ENCODE data around the gene DPP6. TPM values are rescaled to one million over a fixed set of nuclear protein-coding genes. Genes with fewer than 3 reads are reported as not detected.

The DPP6 gene
- polyA plus RNA-seq, 3 donors: 0.06 to 0.68 TPM; not detected in 1

- WGBS, 3 donors: 44 to 55% (median 53%) methylated on average over 4 of the region's 4 CpGs
- no peak overlapping the region for H3K27ac ChIP-seq (ENCODE audit: low read depth, low read length)
Observed at GRCh38 chr7:154304231-154304630, 252.0 kb downstream of the DPP6 start.

GRCh38 chr7:154304740-154305700 is 252.8 kb downstream of the DPP6 start:
- no peak overlapping the region for H3K27ac ChIP-seq (ENCODE audit: low read depth, low read length)
- WGBS, 3 donors: 5 to 11% (median 10%) methylated on average over 55 to 57 of the region's 57 CpGs

GRCh38 chr7:154306036-154306435 is 253.8 kb downstream of the DPP6 start:
- WGBS, 3 donors: 79 to 87% (median 81%) methylated on average over 18 of the region's 18 CpGs
- no peak overlapping the region for H3K27ac ChIP-seq (ENCODE audit: low read depth, low read length)

- no peak overlapping the region for H3K27ac ChIP-seq (ENCODE audit: low read depth, low read length)
- 37 to 44% (median 43%) methylated on average over 5 of the region's 5 CpGs for WGBS, 3 donors
Observed at GRCh38 chr7:154308928-154309327, 256.7 kb downstream of the DPP6 start.

- WGBS, 3 donors: 65 to 76% (median 74%) methylated on average over 4 of the region's 4 CpGs
- no peak overlapping the region for H3K27ac ChIP-seq (ENCODE audit: low read depth, low read length)
Observed at GRCh38 chr7:154310114-154310513, 257.9 kb downstream of the DPP6 start.

- 79 to 90% (median 86%) methylated on average over 9 of the region's 9 CpGs for WGBS, 3 donors
- H3K27ac ChIP-seq (ENCODE audit: low read depth, low read length): no peak overlapping the region
Observed at GRCh38 chr7:154324196-154324595, 272.0 kb downstream of the DPP6 start.

GRCh38 chr7:154326421-154326820 is 274.2 kb downstream of the DPP6 start:
- 50 to 83% (median 71%) methylated on average over 3 of the region's 3 CpGs for WGBS, 3 donors
- no peak overlapping the region for H3K27ac ChIP-seq (ENCODE audit: low read depth, low read length)

GRCh38 chr7:154330318-154330717 is 278.1 kb downstream of the DPP6 start:
- WGBS, 3 donors: 57 to 72% (median 58%) methylated on average over 12 of the region's 12 CpGs

GRCh38 chr7:154332811-154333580 is 280.8 kb downstream of the DPP6 start:
- H3K27ac ChIP-seq (ENCODE audit: low read depth, low read length): no peak overlapping the region
- WGBS, 3 donors: 64 to 81% (median 75%) methylated on average over 15 of the region's 15 CpGs

More at GRCh38 chr7:154330318-154330717, 278.1 kb downstream of the DPP6 start:
- no peak overlapping the region for H3K27ac ChIP-seq (ENCODE audit: low read depth, low read length)

- 85 to 89% (median 89%) methylated on average over 12 of the region's 12 CpGs for WGBS, 3 donors
Observed at GRCh38 chr7:154336295-154336694, 284.1 kb downstream of the DPP6 start.

GRCh38 chr7:154338701-154339506 is 286.7 kb downstream of the DPP6 start:
- 57 to 62% (median 61%) methylated on average over 23 of the region's 23 CpGs for WGBS, 3 donors
- H3K27ac ChIP-seq (ENCODE audit: low read depth, low read length): no peak overlapping the region

More at GRCh38 chr7:154336295-154336694, 284.1 kb downstream of the DPP6 start:
- no peak overlapping the region for H3K27ac ChIP-seq (ENCODE audit: low read depth, low read length)

- H3K27ac ChIP-seq (ENCODE audit: low read depth, low read length): no peak overlapping the region
- 72 to 77% (median 77%) methylated on average over 14 of the region's 14 CpGs for WGBS, 3 donors
Observed at GRCh38 chr7:154342971-154343633, 290.9 kb downstream of the DPP6 start.

- H3K27ac ChIP-seq (ENCODE audit: low read depth, low read length): no peak overlapping the region
- 86 to 87% (median 86%) methylated on average over 14 of the region's 14 CpGs for WGBS, 3 donors
Observed at GRCh38 chr7:154343778-154344412, 291.7 kb downstream of the DPP6 start.

- no peak overlapping the region for H3K27ac ChIP-seq (ENCODE audit: low read depth, low read length)
- WGBS, 3 donors: 72 to 81% (median 77%) methylated on average over 5 of the region's 5 CpGs
Observed at GRCh38 chr7:154345093-154345492, 292.9 kb downstream of the DPP6 start.

GRCh38 chr7:154347700-154348266 is 295.6 kb downstream of the DPP6 start:
- H3K27ac ChIP-seq (ENCODE audit: low read depth, low read length): no peak overlapping the region
- 40 to 47% (median 44%) methylated on average over 3 of the region's 3 CpGs for WGBS, 3 donors

GRCh38 chr7:154350892-154351291 is 298.7 kb downstream of the DPP6 start:
- 81 to 88% (median 86%) methylated on average over 6 of the region's 6 CpGs for WGBS, 3 donors
- H3K27ac ChIP-seq (ENCODE audit: low read depth, low read length): no peak overlapping the region

- no peak overlapping the region for H3K27ac ChIP-seq (ENCODE audit: low read depth, low read length)
- 36 to 41% (median 40%) methylated on average over 5 of the region's 5 CpGs for WGBS, 3 donors
Observed at GRCh38 chr7:154353355-154353767, 301.2 kb downstream of the DPP6 start.
